GM10266 (cell line): ENCODE data around the gene SEC14L3.

ENCODE experiments used
- DNase-seq: peaks from one replicate; pipeline ENCODE4 v3.0.0; 2012; ENCODE audit errors: extremely low spot score
- TF ChIP-seq, protein P1 (sequence below): IDR thresholded peaks from 2 replicates; pipeline ENCODE4 v1.5.1; 2012; ENCODE audit warnings: mild to moderate bottlenecking, low read depth; ENCODE audit not compliant: control insufficient read depth, insufficient read depth; ENCODE audit errors: missing control alignments

Gene SEC14L3

GRCh38 chr22:30511109-30511508 lies 39.3 kb upstream of the SEC14L3 start:
- DNase-seq: no peak
- TF ChIP-seq, protein P1, sequence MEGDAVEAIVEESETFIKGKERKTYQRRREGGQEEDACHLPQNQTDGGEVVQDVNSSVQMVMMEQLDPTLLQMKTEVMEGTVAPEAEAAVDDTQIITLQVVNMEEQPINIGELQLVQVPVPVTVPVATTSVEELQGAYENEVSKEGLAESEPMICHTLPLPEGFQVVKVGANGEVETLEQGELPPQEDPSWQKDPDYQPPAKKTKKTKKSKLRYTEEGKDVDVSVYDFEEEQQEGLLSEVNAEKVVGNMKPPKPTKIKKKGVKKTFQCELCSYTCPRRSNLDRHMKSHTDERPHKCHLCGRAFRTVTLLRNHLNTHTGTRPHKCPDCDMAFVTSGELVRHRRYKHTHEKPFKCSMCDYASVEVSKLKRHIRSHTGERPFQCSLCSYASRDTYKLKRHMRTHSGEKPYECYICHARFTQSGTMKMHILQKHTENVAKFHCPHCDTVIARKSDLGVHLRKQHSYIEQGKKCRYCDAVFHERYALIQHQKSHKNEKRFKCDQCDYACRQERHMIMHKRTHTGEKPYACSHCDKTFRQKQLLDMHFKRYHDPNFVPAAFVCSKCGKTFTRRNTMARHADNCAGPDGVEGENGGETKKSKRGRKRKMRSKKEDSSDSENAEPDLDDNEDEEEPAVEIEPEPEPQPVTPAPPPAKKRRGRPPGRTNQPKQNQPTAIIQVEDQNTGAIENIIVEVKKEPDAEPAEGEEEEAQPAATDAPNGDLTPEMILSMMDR: no peak

DNA sequence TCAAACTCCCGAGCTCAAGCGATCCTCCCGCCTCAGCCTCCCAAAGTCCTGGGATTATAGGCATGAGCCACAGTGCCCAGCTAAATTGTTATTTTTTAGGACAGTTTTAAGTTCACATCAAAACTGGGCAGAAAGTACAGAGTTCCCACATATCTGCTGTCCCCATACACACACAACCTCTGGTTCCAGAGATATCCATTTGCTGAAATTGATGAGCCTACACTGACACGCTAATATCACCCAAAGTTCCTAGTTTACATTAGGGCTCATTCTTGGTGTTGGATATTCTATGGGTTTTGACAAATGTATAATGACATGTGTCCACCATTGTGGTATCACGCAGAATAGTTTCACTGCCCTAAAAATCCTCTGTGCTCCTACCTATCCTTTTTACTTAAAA lies 36.4 kb upstream of the SEC14L3 start:
- no peak for DNase-seq
- TF ChIP-seq, protein P1: no peak

DNA sequence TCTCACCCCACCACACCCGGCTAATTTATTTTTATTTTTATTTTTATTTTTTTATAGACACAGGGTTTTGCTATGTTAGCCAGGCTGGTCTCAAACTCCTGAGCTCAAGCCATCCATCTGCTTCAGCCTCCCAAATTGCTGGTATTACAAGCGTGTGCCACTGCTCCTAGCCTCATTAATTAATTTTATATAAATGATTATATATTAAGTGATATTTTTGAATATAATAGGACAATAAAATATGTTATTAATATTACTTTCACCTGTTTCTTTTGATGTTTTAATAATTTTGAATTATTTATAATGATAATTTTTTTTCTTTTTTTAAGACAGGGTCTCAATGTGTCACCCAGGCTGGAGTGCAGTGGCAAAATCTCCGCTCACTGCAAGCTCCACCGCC lies 35.9 kb upstream of the SEC14L3 start:
- TF ChIP-seq, protein P1: no peak
- DNase-seq: no peak

- TF ChIP-seq, protein P1: no peak
- DNase-seq: no peak
Measured at GRCh38 chr22:30506507-30506968, 34.7 kb upstream of the SEC14L3 start.

DNA sequence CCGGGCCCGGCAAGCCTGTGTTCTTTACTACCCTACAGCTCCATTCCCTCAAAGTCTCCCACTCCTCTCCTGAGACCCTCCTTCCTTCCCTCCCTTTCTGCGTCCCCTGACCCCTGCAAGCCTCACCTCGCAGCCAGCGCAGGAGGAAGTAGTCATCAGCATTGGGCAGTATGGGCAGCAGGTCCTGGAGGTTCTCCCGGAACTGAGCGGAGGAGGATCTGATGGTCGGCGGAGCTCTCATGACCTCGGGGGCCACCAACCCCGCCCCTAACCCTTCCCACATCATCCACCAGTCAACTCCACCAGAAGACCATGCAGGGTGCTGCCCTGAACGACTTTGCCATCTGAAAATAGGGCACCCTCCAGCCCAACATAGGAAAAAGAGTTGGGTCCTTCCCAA lies 31.7 kb upstream of the SEC14L3 start:
- TF ChIP-seq, protein P1: no peak
- DNase-seq: no peak

DNA sequence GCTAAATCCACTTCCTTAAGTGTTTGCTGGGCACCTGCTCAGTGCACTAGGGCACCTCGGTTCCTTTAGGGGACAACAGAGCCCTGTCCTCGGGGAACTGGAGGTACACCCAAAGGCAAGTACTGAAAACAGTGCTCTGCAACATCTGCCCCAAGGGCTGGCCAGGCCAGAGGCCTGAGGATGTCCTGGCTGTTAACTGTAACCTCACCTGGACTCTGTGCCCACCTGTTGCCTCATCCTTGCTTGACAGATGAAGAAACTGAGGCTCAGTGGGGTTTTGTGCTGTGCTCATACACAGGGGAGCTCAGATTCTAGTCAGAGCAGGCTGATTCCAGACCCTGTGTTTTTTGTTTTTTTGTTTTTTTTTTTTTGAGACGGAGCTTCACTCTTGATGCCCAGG lies 31.1 kb upstream of the SEC14L3 start:
- DNase-seq: no peak
- TF ChIP-seq, protein P1: no peak

GRCh38 chr22:30502153-30502552 lies 30.3 kb upstream of the SEC14L3 start:
- DNase-seq: no peak
- TF ChIP-seq, protein P1: no peak
